SK-N-SH treated with all-trans-retinoic acid at 6 μM for 48 hours (cell line): ENCODE data around the gene BAX.

Experiments
- ATAC-seq: fragments of 200-7000 bp; cut with Tn5 transposase; 3 replicates; pipeline ENCODE4 v1.9.1; 2020; ENCODE audit warnings: mild to moderate bottlenecking, moderate library complexity
- ARNTL ChIP-seq: fragments of 450-650 bp; formaldehyde crosslinking; IDR thresholded peaks from 2 replicates; pipeline ENCODE4 v1.5.0; 2020; ENCODE audit warnings: low read depth, mild to moderate bottlenecking, moderate library complexity, borderline replicate concordance
- BACH2 ChIP-seq: fragments of 250-450 bp; sonication (Bioruptor Pico); IDR thresholded peaks from 2 replicates; pipeline ENCODE4 v1.9.0; 2021; ENCODE audit warnings: mild to moderate bottlenecking, borderline replicate concordance
- CSDC2 ChIP-seq: fragments of 250-450 bp; sonication (Bioruptor Pico); IDR thresholded peaks from 2 replicates; pipeline ENCODE4 v1.5.0; 2020; ENCODE audit warnings: mild to moderate bottlenecking, moderate library complexity
- CSRNP3 ChIP-seq: fragments of 250-450 bp; sonication (Bioruptor Pico); IDR thresholded peaks from 2 replicates; pipeline ENCODE4 v1.5.1; 2021; ENCODE audit warnings: mild to moderate bottlenecking, moderate library complexity
- ESRRG ChIP-seq: fragments of 250-450 bp; sonication (Bioruptor Pico); IDR thresholded peaks from 2 replicates; pipeline ENCODE4 v1.6.1; 2021; ENCODE audit warnings: mild to moderate bottlenecking
- GLIS3 ChIP-seq: fragments of 250-450 bp; sonication (Bioruptor Pico); IDR thresholded peaks from 2 replicates; pipeline ENCODE4 v1.5.0; 2020; ENCODE audit warnings: mild to moderate bottlenecking, moderate library complexity
- ISL1 ChIP-seq: fragments of 250-450 bp; sonication (Bioruptor Pico); IDR thresholded peaks from 2 replicates; pipeline ENCODE4 v2.1.2; 2022; ENCODE audit warnings: mild to moderate bottlenecking, moderate library complexity
- OSR1 ChIP-seq: fragments of 250-450 bp; sonication (Bioruptor Pico); IDR thresholded peaks from 2 replicates; pipeline ENCODE4 v1.8.0; 2022; ENCODE audit warnings: moderate library complexity, mild to moderate bottlenecking, inconsistent platforms
- POU6F1 ChIP-seq: fragments of 250-450 bp; sonication (Bioruptor Pico); IDR thresholded peaks from 2 replicates; pipeline ENCODE4 v1.8.0; 2021; ENCODE audit warnings: low read depth, mild to moderate bottlenecking, moderate library complexity, borderline replicate concordance
- SNAI2 ChIP-seq: fragments of 250-450 bp; sonication (Bioruptor Pico); IDR thresholded peaks from 2 replicates; pipeline ENCODE4 v1.5.0; 2020; ENCODE audit warnings: mild to moderate bottlenecking, moderate library complexity
- TCF4 ChIP-seq: fragments of 250-450 bp; sonication (Bioruptor Pico); IDR thresholded peaks from 2 replicates; pipeline ENCODE4 v1.8.0; 2021; ENCODE audit warnings: mild to moderate bottlenecking, moderate library complexity, borderline replicate concordance
- TOX ChIP-seq: fragments of 250-450 bp; sonication (Bioruptor Pico); IDR thresholded peaks from 2 replicates; pipeline ENCODE4 v1.8.0; 2021; ENCODE audit warnings: mild to moderate bottlenecking, moderate library complexity, borderline replicate concordance
- ZFP3 ChIP-seq: fragments of 250-450 bp; sonication (Bioruptor Pico); IDR thresholded peaks from 2 replicates; pipeline ENCODE4 v1.5.0; 2020; ENCODE audit warnings: mild to moderate bottlenecking, moderate library complexity
- ZFP30 ChIP-seq: fragments of 450-650 bp; formaldehyde crosslinking; IDR thresholded peaks from 2 replicates; pipeline ENCODE4 v1.5.0; 2022; ENCODE audit warnings: mild to moderate bottlenecking, moderate library complexity
- ZNF565 ChIP-seq: fragments of 450-650 bp; formaldehyde crosslinking; conservative IDR thresholded peaks from 2 replicates; pipeline ENCODE4 v1.5.0; 2020; ENCODE audit warnings: low read depth, mild to moderate bottlenecking, moderate library complexity
- ZNF70 ChIP-seq: fragments of 450-650 bp; formaldehyde crosslinking; IDR thresholded peaks from 2 replicates; pipeline ENCODE4 v1.5.0; 2020; ENCODE audit warnings: mild to moderate bottlenecking, moderate library complexity
- ZNF8 ChIP-seq: fragments of 450-650 bp; formaldehyde crosslinking; IDR thresholded peaks from 2 replicates; pipeline ENCODE4 v1.5.0; 2020; ENCODE audit warnings: mild to moderate bottlenecking, moderate library complexity
- TF ChIP-seq, protein P1 (sequence below): fragments of 250-450 bp; sonication (Bioruptor Pico); IDR thresholded peaks from 2 replicates; pipeline ENCODE4 v1.5.1; 2020; ENCODE audit warnings: low read depth, mild to moderate bottlenecking, moderate library complexity
- TF ChIP-seq, protein P2 (sequence below): fragments of 250-450 bp; sonication (Bioruptor Pico); IDR thresholded peaks from 2 replicates; pipeline ENCODE4 v1.5.0; 2020; ENCODE audit warnings: mild to moderate bottlenecking, moderate library complexity

The BAX gene

GRCh38 chr19:48968179-48968661 is 13.5 kb downstream of the BAX start:
- TF ChIP-seq ISL1 (CRISPR knock-in tag): no peak
- TF ChIP-seq ZNF70 (CRISPR knock-in tag): no peak
- no peak for TF ChIP-seq ZNF565 (CRISPR knock-in tag)
- TF ChIP-seq ZFP3 (CRISPR knock-in tag): no peak
- no peak for TF ChIP-seq ZFP30 (CRISPR knock-in tag)
- TF ChIP-seq ZNF8 (CRISPR knock-in tag): no peak
- TF ChIP-seq, protein P1, sequence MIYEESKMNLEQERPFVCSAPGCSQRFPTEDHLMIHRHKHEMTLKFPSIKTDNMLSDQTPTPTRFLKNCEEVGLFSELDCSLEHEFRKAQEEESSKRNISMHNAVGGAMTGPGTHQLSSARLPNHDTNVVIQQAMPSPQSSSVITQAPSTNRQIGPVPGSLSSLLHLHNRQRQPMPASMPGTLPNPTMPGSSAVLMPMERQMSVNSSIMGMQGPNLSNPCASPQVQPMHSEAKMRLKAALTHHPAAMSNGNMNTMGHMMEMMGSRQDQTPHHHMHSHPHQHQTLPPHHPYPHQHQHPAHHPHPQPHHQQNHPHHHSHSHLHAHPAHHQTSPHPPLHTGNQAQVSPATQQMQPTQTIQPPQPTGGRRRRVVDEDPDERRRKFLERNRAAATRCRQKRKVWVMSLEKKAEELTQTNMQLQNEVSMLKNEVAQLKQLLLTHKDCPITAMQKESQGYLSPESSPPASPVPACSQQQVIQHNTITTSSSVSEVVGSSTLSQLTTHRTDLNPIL: no peak
- no peak for TF ChIP-seq CSDC2 (CRISPR knock-in tag)
- TF ChIP-seq POU6F1 (CRISPR knock-in tag): no peak
- TF ChIP-seq BACH2 (CRISPR knock-in tag): no peak
- no peak for TF ChIP-seq CSRNP3 (CRISPR knock-in tag)
- TF ChIP-seq SNAI2 (CRISPR knock-in tag): no peak
- no peak for TF ChIP-seq TCF4 (CRISPR knock-in tag)
- TF ChIP-seq, protein P2, sequence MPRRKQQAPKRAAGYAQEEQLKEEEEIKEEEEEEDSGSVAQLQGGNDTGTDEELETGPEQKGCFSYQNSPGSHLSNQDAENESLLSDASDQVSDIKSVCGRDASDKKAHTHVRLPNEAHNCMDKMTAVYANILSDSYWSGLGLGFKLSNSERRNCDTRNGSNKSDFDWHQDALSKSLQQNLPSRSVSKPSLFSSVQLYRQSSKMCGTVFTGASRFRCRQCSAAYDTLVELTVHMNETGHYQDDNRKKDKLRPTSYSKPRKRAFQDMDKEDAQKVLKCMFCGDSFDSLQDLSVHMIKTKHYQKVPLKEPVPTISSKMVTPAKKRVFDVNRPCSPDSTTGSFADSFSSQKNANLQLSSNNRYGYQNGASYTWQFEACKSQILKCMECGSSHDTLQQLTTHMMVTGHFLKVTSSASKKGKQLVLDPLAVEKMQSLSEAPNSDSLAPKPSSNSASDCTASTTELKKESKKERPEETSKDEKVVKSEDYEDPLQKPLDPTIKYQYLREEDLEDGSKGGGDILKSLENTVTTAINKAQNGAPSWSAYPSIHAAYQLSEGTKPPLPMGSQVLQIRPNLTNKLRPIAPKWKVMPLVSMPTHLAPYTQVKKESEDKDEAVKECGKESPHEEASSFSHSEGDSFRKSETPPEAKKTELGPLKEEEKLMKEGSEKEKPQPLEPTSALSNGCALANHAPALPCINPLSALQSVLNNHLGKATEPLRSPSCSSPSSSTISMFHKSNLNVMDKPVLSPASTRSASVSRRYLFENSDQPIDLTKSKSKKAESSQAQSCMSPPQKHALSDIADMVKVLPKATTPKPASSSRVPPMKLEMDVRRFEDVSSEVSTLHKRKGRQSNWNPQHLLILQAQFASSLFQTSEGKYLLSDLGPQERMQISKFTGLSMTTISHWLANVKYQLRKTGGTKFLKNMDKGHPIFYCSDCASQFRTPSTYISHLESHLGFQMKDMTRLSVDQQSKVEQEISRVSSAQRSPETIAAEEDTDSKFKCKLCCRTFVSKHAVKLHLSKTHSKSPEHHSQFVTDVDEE (CRISPR knock-in tag): no peak
- TF ChIP-seq, all 23 proteins: peak for 0
- no peak for ATAC-seq

- ATAC-seq: no peak
- TF ChIP-seq TCF4 (CRISPR knock-in tag) (no peak), OSR1 (no peak), ZNF70 (CRISPR knock-in tag) (no peak), TOX (CRISPR knock-in tag) (no peak), CSDC2 (CRISPR knock-in tag) (no peak), ZNF8 (CRISPR knock-in tag) (no peak), ZFP30 (CRISPR knock-in tag) (no peak), CSRNP3 (CRISPR knock-in tag) (no peak), SNAI2 (CRISPR knock-in tag) (no peak)
Observed at GRCh38 chr19:48968813-48969218, 14.1 kb downstream of the BAX start.

GRCh38 chr19:48969276-48970138 is 14.8 kb downstream of the BAX start:
- ATAC-seq: no peak
- TF ChIP-seq CSDC2 (CRISPR knock-in tag) (no peak), ARNTL (CRISPR knock-in tag) (no peak), GLIS3 (no peak), TCF4 (CRISPR knock-in tag) (no peak), POU6F1 (CRISPR knock-in tag) (no peak), ZFP3 (CRISPR knock-in tag) (no peak), BACH2 (CRISPR knock-in tag) (no peak), ESRRG (CRISPR knock-in tag) (no peak)
- TF ChIP-seq, protein P2 (CRISPR knock-in tag): no peak
